A549 (cell line): ENCODE data around the gene TNS3.

ENCODE experiments used
- BHLHE40 ChIP-seq: IDR thresholded peaks from 2 replicates; pipeline ENCODE4 v1.6.1; 2012; ENCODE audit warnings: low read depth, low read length, inconsistent platforms
- CEBPB ChIP-seq, 2 experiments: fragments of >200 bp in 1 of 2; sonication (Bioruptor Twin) in 1 of 2; formaldehyde crosslinking in 1 of 2; IDR thresholded peaks; 2 replicates each; pipeline ENCODE4 v1.6.1; 2012 to 2016
- CTCF ChIP-seq: fragments of >200 bp; sonication (Bioruptor Twin); formaldehyde crosslinking; IDR thresholded peaks from 3 replicates; pipeline ENCODE4 v1.5.1; 2016
- GATA3 ChIP-seq: IDR thresholded peaks from 2 replicates; pipeline ENCODE4 v1.6.1; 2012; ENCODE audit warnings: borderline replicate concordance
- HOXB5 ChIP-seq: fragments of 250-450 bp; sonication (Bioruptor Pico); IDR thresholded peaks from 2 replicates; pipeline ENCODE4 v1.5.0; 2020; ENCODE audit warnings: mild to moderate bottlenecking, moderate library complexity
- MAFK ChIP-seq: fragments of 450-650 bp; IDR thresholded peaks from 2 replicates; pipeline ENCODE4 v1.6.1; 2014; ENCODE audit not compliant: partially characterized antibody
- POLR2A ChIP-seq: IDR thresholded peaks from 2 replicates; pipeline ENCODE4 v1.6.1; 2012; ENCODE audit warnings: mild to moderate bottlenecking, low read length
- REST ChIP-seq: fragments of 200-600 bp; sonication (generic); IDR thresholded peaks from 2 replicates; pipeline ENCODE4 v1.6.1; 2016; ENCODE audit warnings: antibody characterized with exemption, mild to moderate bottlenecking, moderate library complexity
- USF2 ChIP-seq: fragments of 450-650 bp; IDR thresholded peaks from 2 replicates; pipeline ENCODE4 v1.6.1; 2014; ENCODE audit warnings: antibody characterized with exemption

- TF ChIP-seq BHLHE40 (no peak), REST (no peak), CTCF (no peak), USF2 (no peak), HOXB5 (no peak), POLR2A (no peak), GATA3 (no peak), MAFK (no peak), CEBPB (IDR thresholded peaks at IDR 0.05) (no peak)
Observed at GRCh38 chr7:47488969-47489342, 93.0 kb downstream of the TNS3 start.
